Uterus (tissue), 4 donors: ENCODE data around the gene ADNP. TPM values are rescaled to one million over a fixed set of nuclear protein-coding genes. Genes with fewer than 3 reads are reported as not detected.

ENCODE experiments used
- DNase-seq, 2 donors: peaks; one replicate each; pipeline ENCODE4 v3.0.0-alpha.2; 2019 to 2020
- H3K27ac ChIP-seq, 2 donors: fragments of 200-600 bp; sonication (generic); 1 replicate in 1 of 2; 2 replicates in 1 of 2; pipeline ENCODE4 v1.5.1; 2016 to 2018
- H3K27me3 ChIP-seq, 2 donors: fragments of 200-600 bp; sonication (generic); one replicate each; pipeline ENCODE4 v1.5.1; 2018 to 2019; ENCODE audit warnings: control low read depth in 1 of 2
- H3K36me3 ChIP-seq, 2 donors: fragments of 200-600 bp; sonication (generic); one replicate each; pipeline ENCODE4 v1.5.1; 2019; ENCODE audit warnings: control low read depth in 1 of 2
- H3K4me1 ChIP-seq, 2 donors: fragments of 200-600 bp; sonication (generic); one replicate each; pipeline ENCODE4 v1.5.1; 2018 to 2019; ENCODE audit warnings: control low read depth in 1 of 2
- H3K4me3 ChIP-seq, 2 donors: fragments of 200-600 bp; sonication (generic); 1 replicate in 1 of 2; 2 replicates in 1 of 2; pipeline ENCODE4 v1.5.1; 2018 to 2019; ENCODE audit warnings: mild to moderate bottlenecking in 1 of 2
- H3K9me3 ChIP-seq, 2 donors: fragments of 200-600 bp; sonication (generic); one replicate each; pipeline ENCODE4 v1.5.1; 2019; ENCODE audit warnings: control low read depth in 1 of 2
- POLR2A ChIP-seq, 2 donors: fragments of 450-650 bp; IDR thresholded peaks; one replicate each; pipeline ENCODE4 v1.6.1; 2016; ENCODE audit warnings: antibody characterized with exemption in 2 of 2, mild to moderate bottlenecking in 1 of 2, moderate library complexity in 1 of 2
- intact Hi-C: fragments of 100-400 bp; cut with DNase I; formaldehyde crosslinking; loops from one replicate; pipeline ENCODE4 v1.15.1; 2023; ENCODE audit warnings: low total_unique reads
- small RNA-seq: library from RNA; depleted of rRNA; stranded (forward); fragments of <200 nt; gene quantifications from one replicate; pipeline ENCODE3, GENCODE V24; 2016
- total RNA-seq, 4 donors: library from RNA; depleted of rRNA in 3 of 4; stranded (reverse); fragments of >200 nt in 3 of 4; gene quantifications; one replicate each; pipeline versions ENCODE4 v1.1.0 to v1.2.4, GENCODE V29; 2014 to 2023
- TF ChIP-seq, protein P1 (sequence below), 4 experiments: fragments of 200-600 bp in 2 of 4; fragments of 450-650 bp in 2 of 4; sonication (generic) in 2 of 4; IDR thresholded peaks; one replicate each; pipeline ENCODE4 v1.5.1; 2016 to 2019; ENCODE audit warnings: antibody characterized with exemption in 4 of 4, mild to moderate bottlenecking in 2 of 4, moderate library complexity in 1 of 4
- donor health status: DM: yes; HTN: yes; CAD: no.

ADNP gene
- total RNA-seq, 4 donors from 2014 or later: 30.6 to 90.1 (median 63.1) TPM

DNA sequence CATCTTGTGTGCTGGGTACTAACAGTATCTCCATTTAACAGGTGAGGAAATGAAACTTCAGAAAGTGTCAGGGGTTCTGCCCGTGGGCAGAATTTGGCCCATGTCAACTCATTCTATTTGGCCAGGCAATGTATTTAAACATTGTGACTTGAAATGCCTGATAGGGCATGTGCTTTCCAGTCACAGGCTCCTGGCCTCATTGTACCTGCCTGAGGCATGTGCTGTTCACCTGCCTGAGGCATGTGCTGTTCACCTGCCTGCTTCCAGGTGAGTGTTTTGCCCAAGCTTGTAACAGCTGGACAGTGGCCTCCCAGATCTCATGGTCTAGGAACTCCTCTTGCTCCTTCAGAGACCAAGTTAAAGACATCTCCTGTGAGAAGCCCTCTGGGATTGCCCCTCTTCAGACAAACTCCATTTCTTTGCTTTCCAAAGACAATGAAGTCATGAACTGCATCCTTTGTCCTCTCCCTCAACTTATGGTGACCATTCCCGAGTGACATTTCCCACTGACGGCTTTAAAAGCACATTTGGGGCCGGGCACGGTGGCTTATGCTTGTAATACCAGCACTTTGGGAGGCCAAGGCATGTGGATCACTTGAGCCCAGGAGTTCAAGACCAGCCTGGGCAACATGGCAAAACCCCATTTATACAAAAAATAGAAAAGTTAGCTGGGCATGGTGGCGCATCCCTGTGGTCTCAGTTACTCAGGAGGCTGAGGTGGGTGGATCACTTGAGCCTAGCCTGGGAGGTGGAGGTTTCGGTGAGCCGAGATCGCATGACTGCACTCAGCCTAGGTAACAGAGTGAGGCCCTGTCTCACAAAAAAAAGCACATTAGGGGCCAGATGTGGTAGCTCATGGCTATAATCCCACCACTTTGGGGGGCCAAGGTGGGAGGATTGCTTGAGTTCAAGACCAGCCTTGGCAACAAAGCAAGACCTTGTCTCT, 87.6 kb downstream of the ADNP start:
- no peaks in the 10 kb centered on the region for H3K27me3 ChIP-seq
- H3K36me3 ChIP-seq: no peaks in the 10 kb centered on the region
- H3K9me3 ChIP-seq: no peaks in the 10 kb centered on the region
- no peaks in the 10 kb centered on the region for H3K4me1 ChIP-seq
- intact Hi-C loops: no loop called here
- no peak for TF ChIP-seq POLR2A (IDR thresholded peaks at IDR 0.05)
- TF ChIP-seq, protein P1, sequence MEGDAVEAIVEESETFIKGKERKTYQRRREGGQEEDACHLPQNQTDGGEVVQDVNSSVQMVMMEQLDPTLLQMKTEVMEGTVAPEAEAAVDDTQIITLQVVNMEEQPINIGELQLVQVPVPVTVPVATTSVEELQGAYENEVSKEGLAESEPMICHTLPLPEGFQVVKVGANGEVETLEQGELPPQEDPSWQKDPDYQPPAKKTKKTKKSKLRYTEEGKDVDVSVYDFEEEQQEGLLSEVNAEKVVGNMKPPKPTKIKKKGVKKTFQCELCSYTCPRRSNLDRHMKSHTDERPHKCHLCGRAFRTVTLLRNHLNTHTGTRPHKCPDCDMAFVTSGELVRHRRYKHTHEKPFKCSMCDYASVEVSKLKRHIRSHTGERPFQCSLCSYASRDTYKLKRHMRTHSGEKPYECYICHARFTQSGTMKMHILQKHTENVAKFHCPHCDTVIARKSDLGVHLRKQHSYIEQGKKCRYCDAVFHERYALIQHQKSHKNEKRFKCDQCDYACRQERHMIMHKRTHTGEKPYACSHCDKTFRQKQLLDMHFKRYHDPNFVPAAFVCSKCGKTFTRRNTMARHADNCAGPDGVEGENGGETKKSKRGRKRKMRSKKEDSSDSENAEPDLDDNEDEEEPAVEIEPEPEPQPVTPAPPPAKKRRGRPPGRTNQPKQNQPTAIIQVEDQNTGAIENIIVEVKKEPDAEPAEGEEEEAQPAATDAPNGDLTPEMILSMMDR (IDR thresholded peaks at IDR 0.05): no peak
- no peak overlapping the region for H3K4me3 ChIP-seq
- H3K27ac ChIP-seq: no peak overlapping the region
- DNase-seq: no peak

DNA sequence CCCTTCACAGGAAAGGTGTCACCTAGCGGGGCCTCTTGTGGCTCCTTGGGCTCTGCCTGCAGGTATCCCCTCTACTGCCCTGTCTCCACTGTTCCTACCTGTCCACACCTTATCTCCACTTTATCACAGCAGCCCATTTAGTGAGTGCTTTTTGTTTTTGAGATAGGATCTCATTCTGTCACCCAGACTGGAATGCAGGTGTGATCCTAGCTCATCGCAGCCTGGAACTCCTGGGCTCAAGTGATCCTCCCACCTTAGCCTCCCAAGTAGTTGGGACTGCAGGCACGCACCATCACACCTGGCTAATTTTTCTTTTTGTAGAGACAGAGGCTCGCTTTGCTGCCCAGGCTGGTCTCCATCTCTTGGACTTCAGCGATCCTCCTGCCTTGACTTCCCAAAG, 88.4 kb downstream of the ADNP start:
- TF ChIP-seq, protein P1 (IDR thresholded peaks at IDR 0.05): no peak
- no peak for TF ChIP-seq POLR2A (IDR thresholded peaks at IDR 0.05)
- no peaks in the 10 kb centered on the region for H3K27me3 ChIP-seq
- intact Hi-C loops: no loop called here
- H3K36me3 ChIP-seq: no peaks in the 10 kb centered on the region
- H3K4me1 ChIP-seq: no peaks in the 10 kb centered on the region
- DNase-seq: no peak
- no peak overlapping the region for H3K27ac ChIP-seq
- no peak overlapping the region for H3K4me3 ChIP-seq
- H3K9me3 ChIP-seq: no peaks in the 10 kb centered on the region

Small RNAs within 50 kb of the gene (small RNA-seq; reads per million reads assigned to genes)
- not detected for gene TMSB4XP6

Other genes starting within 250 kb of the ADNP start
- gene RIPOR3, start 239.9 kb downstream of the ADNP start, total RNA-seq: 10 to 100 TPM in 3 of 4 donors, 1 to 10 TPM in 1; 9.1 to 85.4 (median 17.8) TPM
- 10 to 100 TPM in 2 of 4 donors, 1 to 10 TPM in 2; 2.0 to 13.2 (median 7.8) TPM for gene PARD6B, start 199.9 kb downstream of the ADNP start, total RNA-seq
- 1 to 10 TPM in 2 of 4 donors, under 1 TPM in 1, not detected in 1; under 0.01 to 9.1 (median 3.5) TPM for gene BCAS4, start 136.4 kb downstream of the ADNP start, total RNA-seq
- gene DPM1, start 27.1 kb upstream of the ADNP start, total RNA-seq: 100 to 1,000 TPM in 1 of 4 donors, 10 to 100 TPM in 3; 40.4 to 128 (median 64.2) TPM
- 1 to 10 TPM in 3 of 4 donors, under 1 TPM in 1; 0.59 to 8.2 (median 5.9) TPM for gene MOCS3, start 27.4 kb upstream of the ADNP start, total RNA-seq
- gene KCNG1, start 91.7 kb upstream of the ADNP start, total RNA-seq: 100 to 1,000 TPM in 1 of 4 donors, 10 to 100 TPM in 2, under 1 TPM in 1; 0.88 to 109 (median 44.1) TPM